ENCODE results near the gene CAPN13.

CAPN13 gene

DNA sequence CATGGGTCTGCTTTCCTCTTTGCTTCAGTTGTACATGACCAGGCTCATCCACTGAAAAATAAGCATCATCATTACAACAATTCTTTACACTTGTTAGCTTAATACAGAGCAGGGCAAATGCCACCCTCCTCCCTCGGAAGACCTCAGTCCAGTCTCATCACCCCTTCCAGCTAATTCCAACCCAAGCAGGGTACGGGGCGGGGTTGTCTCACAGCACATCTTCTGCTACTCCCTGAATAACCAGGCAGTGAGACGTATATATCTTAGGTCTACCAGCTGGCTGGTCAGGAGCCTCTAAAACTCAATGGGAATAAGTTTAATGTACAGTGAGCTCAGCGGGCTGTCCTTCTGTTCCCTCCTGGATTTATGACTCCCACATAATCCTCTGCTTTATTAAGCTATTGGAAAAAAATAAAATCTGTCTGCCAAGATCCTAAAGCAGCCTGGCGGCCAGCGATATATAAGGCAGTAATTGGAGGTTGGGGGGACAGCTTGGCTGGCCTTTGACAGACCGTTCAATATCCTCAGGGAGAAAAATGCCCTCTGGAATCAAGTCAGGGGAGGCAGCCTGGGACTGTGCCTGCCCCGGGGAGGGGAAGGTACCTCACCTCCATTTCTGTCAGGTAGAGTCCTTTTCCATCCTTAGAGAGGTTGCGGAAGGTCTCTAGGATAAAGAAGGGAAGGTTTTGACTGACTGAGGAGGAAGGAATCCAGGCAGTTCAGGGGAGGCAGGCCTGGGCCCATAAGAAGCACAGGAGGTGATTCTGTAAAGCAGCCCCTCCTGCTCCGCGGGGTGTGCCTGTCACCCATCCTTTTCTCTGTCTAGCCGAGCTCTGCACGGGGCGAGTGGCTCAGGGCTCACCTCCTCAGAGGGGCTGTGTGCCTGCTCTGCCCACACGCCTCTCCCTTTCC lies 76.3 kb downstream of the CAPN13 start:
- TF ChIP-seq SIN3A (IDR thresholded peaks at IDR 0.05; ENCODE audit: borderline replicate concordance, insufficient read depth, low read length) (no peak), POLR2AphosphoS5 (IDR thresholded peaks at IDR 0.05; ENCODE audit: low read depth, low read length) (no peak), TAF1 (IDR thresholded peaks at IDR 0.05; ENCODE audit: borderline replicate concordance, insufficient read depth, low read length) (no peak), REST (IDR thresholded peaks at IDR 0.05; ENCODE audit: insufficient read depth in 1 of 2, low read depth in 2 of 2, low read length in 2 of 2) (no peak), FOXP2 (optimal IDR thresholded peaks at IDR 0.05; ENCODE audit: borderline replicate concordance, extremely low read depth, extremely low read length, insufficient read depth) (no peak)

GRCh38 chr2:30729031-30729430 lies 78.2 kb downstream of the CAPN13 start:
- TF ChIP-seq REST (IDR thresholded peaks at IDR 0.05; ENCODE audit: insufficient read depth in 1 of 2, low read depth in 2 of 2, low read length in 2 of 2), result no peak
- TF ChIP-seq FOXP2 (optimal IDR thresholded peaks at IDR 0.05; ENCODE audit: borderline replicate concordance, extremely low read depth, extremely low read length, insufficient read depth), result no peak

DNA sequence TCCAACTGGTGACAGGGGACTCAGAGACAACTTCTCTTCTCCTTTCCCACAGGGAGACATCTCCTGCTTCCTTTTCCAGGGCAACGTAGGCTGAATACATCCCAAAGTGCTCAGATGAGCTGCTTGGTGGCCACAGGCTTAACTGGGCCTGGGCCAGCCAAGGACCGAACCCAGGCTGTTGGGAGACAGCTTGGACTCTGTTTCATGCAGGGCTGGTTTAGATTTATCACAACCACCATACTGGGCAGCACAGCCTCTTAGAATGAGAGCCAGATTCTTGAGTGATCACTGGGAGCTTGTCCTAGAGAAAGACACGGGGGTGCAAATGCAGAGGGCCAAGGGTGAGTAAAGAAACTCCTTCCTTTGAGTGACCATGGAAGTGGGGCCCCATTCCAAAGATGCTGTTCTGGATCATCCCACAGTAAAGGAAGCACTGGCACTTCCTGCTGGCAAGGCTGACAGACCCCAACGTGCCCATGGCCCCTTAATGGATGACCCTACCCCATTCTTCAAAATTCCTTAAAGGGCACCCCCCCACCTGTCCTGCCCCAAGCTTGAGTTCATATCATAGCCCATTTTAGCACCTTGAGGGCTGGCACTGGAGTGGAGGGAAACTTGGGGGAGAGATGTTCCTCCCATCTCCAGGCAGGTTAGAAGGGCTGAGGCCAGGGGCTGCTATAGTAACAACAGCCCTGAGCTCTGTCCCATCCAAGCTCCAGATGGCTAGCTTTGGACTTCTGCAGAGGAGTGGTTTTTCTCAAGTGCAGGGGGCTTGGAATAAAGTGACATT lies 84.1 kb downstream of the CAPN13 start:
- TF ChIP-seq REST (IDR thresholded peaks at IDR 0.05; ENCODE audit: insufficient read depth in 1 of 2, low read depth in 2 of 2, low read length in 2 of 2) (no peak), SIN3A (IDR thresholded peaks at IDR 0.05; ENCODE audit: borderline replicate concordance, insufficient read depth, low read length) (no peak), FOXP2 (optimal IDR thresholded peaks at IDR 0.05; ENCODE audit: borderline replicate concordance, extremely low read depth, extremely low read length, insufficient read depth) (no peak), POLR2AphosphoS5 (IDR thresholded peaks at IDR 0.05; ENCODE audit: low read depth, low read length) (no peak), TAF1 (IDR thresholded peaks at IDR 0.05; ENCODE audit: borderline replicate concordance, insufficient read depth, low read length) (no peak)

GRCh38 chr2:30721668-30722647 lies 85.3 kb downstream of the CAPN13 start:
- TF ChIP-seq TAF1 (IDR thresholded peaks at IDR 0.05; ENCODE audit: borderline replicate concordance, insufficient read depth, low read length) (no peak), POLR2AphosphoS5 (IDR thresholded peaks at IDR 0.05; ENCODE audit: low read depth, low read length) (no peak), SIN3A (IDR thresholded peaks at IDR 0.05; ENCODE audit: borderline replicate concordance, insufficient read depth, low read length) (no peak), FOXP2 (optimal IDR thresholded peaks at IDR 0.05; ENCODE audit: borderline replicate concordance, extremely low read depth, extremely low read length, insufficient read depth) (no peak), REST (IDR thresholded peaks at IDR 0.05; ENCODE audit: insufficient read depth in 1 of 2, low read depth in 2 of 2, low read length in 2 of 2) (no peak)

All from PFSK-1 (cell line).